SK-N-SH (cell line): ENCODE measurements around the gene ACTL8. TPM values are rescaled to one million over a fixed set of nuclear protein-coding genes. Genes with fewer than 3 reads are reported as not detected.

Experiments
- CTCF ChIA-PET: fragments of 300-600, 350-600 bp; formaldehyde crosslinking; extraction: SDS; loops from one replicate; lab custom pipeline; 2021; lab: Yijun Ruan, JAX
- POLR2A ChIA-PET: fragments of 350-600 bp; sonication (Branson Sonifier 250); formaldehyde crosslinking; extraction: SDS; loops from one replicate; lab custom pipeline; 2020; ENCODE audit warnings: antibody characterized with exemption, inconsistent platforms; lab: Yijun Ruan, JAX
- DNase-seq: peaks from one replicate; pipeline ENCODE4 v3.0.0; 2012
- H2AFZ ChIP-seq: fragments of 200-600 bp; sonication (generic); 2 replicates; pipeline ENCODE4 v1.8.1; 2016; ENCODE audit warnings: antibody characterized with exemption, mild to moderate bottlenecking, low read depth
- H3F3A ChIP-seq: fragments of 200-600 bp; sonication (generic); replicated peaks from 2 replicates; pipeline ENCODE3; 2016; ENCODE audit warnings: antibody characterized with exemption, mild to moderate bottlenecking; ENCODE audit not compliant: insufficient read depth
- H3K27ac ChIP-seq, 2 experiments: fragments of 200-500 bp in 1 of 2; fragments of 200-600 bp in 1 of 2; sonication (Bioruptor generic) in 1 of 2; sonication (generic), shearing (Covaris generic) in 1 of 2; 2 replicates each; pipeline versions ENCODE4 v1.5.1 to v1.6.1; 2014 to 2016; ENCODE audit warnings: low read depth in 2 of 2, inconsistent platforms in 1 of 2, low read length in 1 of 2, mild to moderate bottlenecking in 1 of 2, mixed read lengths in 1 of 2
- H3K27me3 ChIP-seq: fragments of 200-600 bp; sonication (generic), shearing (Covaris generic); 2 replicates; pipeline ENCODE4 v1.6.1; 2016; ENCODE audit warnings: mixed run types; ENCODE audit not compliant: insufficient read depth
- H3K36me3 ChIP-seq, 2 experiments: fragments of 200-500 bp in 1 of 2; fragments of 200-600 bp in 1 of 2; sonication (Bioruptor generic) in 1 of 2; sonication (generic) in 1 of 2; replicated peaks in 1 of 2; 2 replicates each; pipeline versions ENCODE3 to v1.5.1; 2014 to 2016; ENCODE audit warnings: low read length in 1 of 2, mild to moderate bottlenecking in 1 of 2; ENCODE audit not compliant: insufficient read depth in 2 of 2, control insufficient read depth in 1 of 2
- H3K4me1 ChIP-seq, 2 experiments: fragments of 200-500 bp in 1 of 2; fragments of 200-600 bp in 1 of 2; sonication (Bioruptor generic) in 1 of 2; sonication (generic), shearing (Covaris generic) in 1 of 2; 2 replicates each; pipeline versions ENCODE4 v1.5.1 to v1.6.1; 2014 to 2016; ENCODE audit warnings: low read depth in 1 of 2, low read length in 1 of 2, mixed run types in 1 of 2; ENCODE audit not compliant: insufficient read depth in 2 of 2, control insufficient read depth in 1 of 2
- H3K4me2 ChIP-seq: fragments of 200-600 bp; sonication (generic), shearing (Covaris generic); 2 replicates; pipeline ENCODE4 v1.6.1; 2017; ENCODE audit warnings: mixed run types
- H3K4me3 ChIP-seq, 2 experiments: fragments of 200-500 bp in 1 of 2; fragments of 200-600 bp in 1 of 2; sonication (Bioruptor generic) in 1 of 2; sonication (generic), shearing (Covaris generic) in 1 of 2; 2 replicates each; pipeline versions ENCODE4 v1.5.1 to v1.8.1; 2014 to 2016; ENCODE audit warnings: low read depth in 2 of 2, inconsistent platforms in 1 of 2, low read length in 1 of 2, mild to moderate bottlenecking in 1 of 2, mixed read lengths in 1 of 2, moderate library complexity in 1 of 2
- H3K79me2 ChIP-seq: fragments of 200-600 bp; sonication (generic); 2 replicates; pipeline ENCODE4 v1.8.1; 2017; ENCODE audit warnings: mild to moderate bottlenecking; ENCODE audit not compliant: insufficient read depth
- H3K9ac ChIP-seq: fragments of 200-600 bp; sonication (generic); 2 replicates; pipeline ENCODE4 v1.6.1; 2017; ENCODE audit warnings: mixed run types
- H3K9me2 ChIP-seq: fragments of 200-600 bp; sonication (generic); 2 replicates; pipeline ENCODE4 v1.6.1; 2017; ENCODE audit warnings: mixed run types
- H3K9me3 ChIP-seq: fragments of 200-600 bp; sonication (generic); 2 replicates; pipeline ENCODE4 v1.6.1; 2017; ENCODE audit warnings: mixed run types, mild to moderate bottlenecking, moderate library complexity
- H4K20me1 ChIP-seq: fragments of 200-600 bp; sonication (generic); 2 replicates; pipeline ENCODE4 v1.6.1; 2017; ENCODE audit warnings: mild to moderate bottlenecking, mixed run types; ENCODE audit not compliant: insufficient read depth
- CHD2 ChIP-seq: fragments of 150-350 bp; IDR thresholded peaks from 2 replicates; pipeline ENCODE4 v1.6.1; 2018; ENCODE audit warnings: low read length; ENCODE audit not compliant: partially characterized antibody
- ELF1 ChIP-seq: IDR thresholded peaks from 2 replicates; pipeline ENCODE4 v1.4.0; 2012
- FOSL2 ChIP-seq: IDR thresholded peaks from 2 replicates; pipeline ENCODE4 v1.4.0; 2012; ENCODE audit warnings: low read depth, mild to moderate bottlenecking, moderate library complexity, borderline replicate concordance
- FOXJ3 ChIP-seq: sonication (generic); formaldehyde crosslinking; IDR thresholded peaks from 2 replicates; pipeline ENCODE4 v1.5.1; 2020; ENCODE audit warnings: mild to moderate bottlenecking, missing genetic modification reagents
- FOXM1 ChIP-seq: IDR thresholded peaks from 2 replicates; pipeline ENCODE4 v1.4.0; 2012; ENCODE audit warnings: low read depth, mild to moderate bottlenecking
- IRF3 ChIP-seq: fragments of 150-350 bp; IDR thresholded peaks from 2 replicates; pipeline ENCODE4 v1.6.1; 2016; ENCODE audit warnings: mild to moderate bottlenecking, low read depth, low read length
- JUND ChIP-seq: IDR thresholded peaks from 2 replicates; pipeline ENCODE4 v1.4.0; 2012
- MAX ChIP-seq: IDR thresholded peaks from 2 replicates; pipeline ENCODE4 v1.4.0; 2012; ENCODE audit warnings: low read depth
- MEF2A ChIP-seq: IDR thresholded peaks from 2 replicates; pipeline ENCODE4 v1.4.0; 2012; ENCODE audit warnings: low read depth, borderline replicate concordance
- NFIC ChIP-seq: IDR thresholded peaks from 2 replicates; pipeline ENCODE4 v1.4.0; 2012; ENCODE audit warnings: borderline replicate concordance
- NRF1 ChIP-seq: IDR thresholded peaks from 2 replicates; pipeline ENCODE4 v1.6.1; 2012; ENCODE audit warnings: low read depth, mild to moderate bottlenecking, low read length
- PBX3 ChIP-seq: IDR thresholded peaks from 2 replicates; pipeline ENCODE4; 2012
- POLR2AphosphoS5 ChIP-seq: IDR thresholded peaks from 2 replicates; pipeline ENCODE4 v1.6.1; 2012; ENCODE audit warnings: low read depth, low read length
- RFX5 ChIP-seq: IDR thresholded peaks from 2 replicates; pipeline ENCODE4 v1.6.1; 2012; ENCODE audit warnings: mild to moderate bottlenecking, improper control_type of control experiment, low read length
- SMC3 ChIP-seq: IDR thresholded peaks from 2 replicates; pipeline ENCODE4 v1.6.1; 2012; ENCODE audit warnings: low read depth, low read length, improper control_type of control experiment
- TCF12 ChIP-seq: IDR thresholded peaks from 2 replicates; pipeline ENCODE4 v1.4.0; 2012
- TEAD4 ChIP-seq: IDR thresholded peaks from 2 replicates; pipeline ENCODE4 v1.4.0; 2012; ENCODE audit warnings: mild to moderate bottlenecking, borderline replicate concordance; ENCODE audit not compliant: insufficient read depth
- YY1 ChIP-seq: IDR thresholded peaks from 2 replicates; pipeline ENCODE4 v1.4.0; 2012; ENCODE audit warnings: low read depth, mild to moderate bottlenecking
- WGBS: methylation state at CpG from one replicate; pipeline ENCODE4 v1.1.6; 2017; ENCODE audit warnings: low lambda C conversion rate; 5-methylcytosine and 5-hydroxymethylcytosine counted together
- polyA plus RNA-seq, 3 experiments: library from polyadenylated mRNA; depleted of rRNA; stranded (reverse); fragments of >200 nt; gene quantifications; 2 replicates each; pipeline ENCODE4 v1.2.3, GENCODE V29; 2012

The ACTL8 gene
- polyA plus RNA-seq, 1 of the 3 experiments (the other 2 are of a cell fraction), result 0.05 TPM

- no peak overlapping the region for H3K4me2 ChIP-seq
- ChIA-PET POLR2A (no interaction called here), CTCF (interaction anchor here (1.1 kb wide), 1 partner anchor 117 kb away, joined by 3 read pairs; no protein-coding TSS in a partner anchor)
- no peak overlapping the region for H3K9ac ChIP-seq
- TF ChIP-seq FOSL2 (no peak), MAX (no peak), TEAD4 (no peak)
- WGBS, result 94% methylated on average over 7 of the region's 8 CpGs
- no peak overlapping the region for H2AFZ ChIP-seq
- peaks cover 0 to 24% of the 10 kb centered on the region in 2 experiments; a peak in 2 of 4 replicates for H3K4me1 ChIP-seq
- no peak overlapping the region for H3K4me3 ChIP-seq
- no peaks in the 10 kb centered on the region for H3K79me2 ChIP-seq
- H4K20me1 ChIP-seq, result no peaks in the 10 kb centered on the region
- H3K9me2 ChIP-seq, result no peaks in the 10 kb centered on the region
- H3K27me3 ChIP-seq, result no peaks in the 10 kb centered on the region
- no peaks in the 10 kb centered on the region for H3K36me3 ChIP-seq
- no peaks in the 10 kb centered on the region for H3F3A ChIP-seq
- no peak overlapping the region for H3K27ac ChIP-seq
- DNase-seq, result no peak
- no peaks in the 10 kb centered on the region for H3K9me3 ChIP-seq
Observed at GRCh38 chr1:17777818-17778217, 22.7 kb downstream of the ACTL8 start.

GRCh38 chr1:17780916-17781315 is 25.8 kb downstream of the ACTL8 start:
- Histone ChIP-seq H3K79me2 (no peaks in the 10 kb centered on the region), H3K4me2 (no peak overlapping the region), H3K4me3 (no peak overlapping the region), H3K36me3 (no peaks in the 10 kb centered on the region), H3K27me3 (no peaks in the 10 kb centered on the region), H3K9me2 (no peaks in the 10 kb centered on the region), H3K4me1 (peaks cover 0 to 9% of the 10 kb centered on the region in 2 experiments; a peak in 1 of 4 replicates), H2AFZ (no peak overlapping the region), H3F3A (no peaks in the 10 kb centered on the region), H4K20me1 (no peaks in the 10 kb centered on the region), H3K27ac (no peak overlapping the region), H3K9me3 (no peaks in the 10 kb centered on the region), H3K9ac (no peak overlapping the region)
- 63% methylated on average over 4 of the region's 4 CpGs for WGBS
- TF ChIP-seq RFX5 (no peak), MEF2A (no peak), CHD2 (no peak), YY1 (no peak), JUND (no peak), NRF1 (no peak), ELF1 (no peak), FOXJ3 (CRISPR knock-in tag) (no peak), IRF3 (no peak), POLR2AphosphoS5 (no peak), PBX3 (no peak), TCF12 (no peak), FOXM1 (no peak), NFIC (no peak), SMC3 (no peak)
- CTCF ChIA-PET, result no interaction called here
- no peak for DNase-seq
- POLR2A ChIA-PET, result no interaction called here
